GM12875 (cell line): Measurements from ENCODE around the gene HS3ST4.

Experiments used
- H3K4me3 ChIP-seq: one replicate; pipeline ENCODE4 v1.5.1; 2011; ENCODE audit warnings: low read depth, low read length, control low read depth
- CTCF ChIP-seq: IDR thresholded peaks from 2 replicates; pipeline ENCODE4 v1.5.1; 2011; ENCODE audit warnings: low read depth, mild to moderate bottlenecking, control low read depth, inconsistent platforms, low read length, moderate library complexity, borderline replicate concordance; ENCODE audit not compliant: insufficient read depth

Gene HS3ST4

DNA sequence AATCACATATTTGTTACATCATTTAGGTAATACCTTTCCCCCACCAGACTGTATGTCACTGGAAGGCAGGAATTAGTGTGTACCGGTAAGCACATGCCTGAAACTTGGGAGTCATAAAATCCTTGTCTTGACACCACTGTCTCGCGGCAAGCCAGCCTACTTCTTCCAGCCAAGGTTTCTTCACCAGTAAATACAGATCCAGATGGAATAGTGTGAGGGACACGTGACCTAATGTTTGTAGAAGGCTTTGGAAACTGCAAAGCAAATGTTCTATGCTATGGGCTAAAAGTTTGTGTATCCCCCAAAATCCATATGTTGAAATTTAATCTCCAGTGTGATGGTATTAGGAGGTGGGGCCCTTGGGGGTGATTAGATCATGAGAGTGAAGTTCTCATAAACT is 126.1 kb downstream of the HS3ST4 start:
- TF ChIP-seq CTCF = no peak
- H3K4me3 ChIP-seq = no peak overlapping the region

GRCh38 chr16:25823891-25824290 is 132.1 kb downstream of the HS3ST4 start:
- TF ChIP-seq CTCF = no peak

DNA sequence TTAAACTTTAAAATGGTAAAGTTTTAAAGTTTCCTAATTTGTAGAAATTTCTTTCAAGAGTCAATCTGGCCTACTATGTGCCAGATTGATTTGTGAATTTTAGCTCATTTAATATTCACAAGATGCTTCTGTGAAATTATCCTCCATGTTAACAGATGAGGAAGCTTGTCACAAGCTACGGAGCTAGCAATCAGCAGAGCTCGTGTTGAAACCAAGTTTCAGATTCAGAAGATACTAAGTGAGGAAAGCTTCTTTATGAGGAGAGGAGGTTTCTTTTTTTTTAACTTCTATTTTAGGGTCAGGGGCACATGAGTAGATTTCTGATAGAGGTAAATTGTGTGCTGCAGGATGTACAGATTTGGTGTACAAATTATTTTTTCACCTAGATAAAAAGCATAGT is 135.9 kb downstream of the HS3ST4 start:
- no peak overlapping the region for H3K4me3 ChIP-seq
- TF ChIP-seq CTCF = no peak

More at GRCh38 chr16:25823891-25824290, 132.1 kb downstream of the HS3ST4 start:
- H3K4me3 ChIP-seq = no peak overlapping the region

DNA sequence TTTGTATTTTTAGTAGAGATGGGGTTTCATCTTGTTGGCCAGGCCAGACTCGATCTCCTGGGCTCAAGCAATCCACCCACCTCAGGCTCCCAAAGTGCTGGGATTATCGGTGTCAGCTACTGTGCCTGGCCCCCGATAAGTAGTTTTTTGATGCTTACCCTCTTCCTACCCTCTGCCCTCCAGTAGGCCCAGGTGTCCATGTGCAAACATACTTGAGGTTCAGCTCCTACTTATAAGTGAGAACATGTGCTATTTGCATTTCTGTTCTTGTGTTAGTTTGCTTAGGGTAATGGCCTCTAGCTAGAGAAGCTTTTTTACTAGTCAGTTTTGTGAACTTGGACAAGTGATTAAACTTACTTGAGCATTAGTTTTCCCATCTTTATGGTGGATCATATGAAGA is 136.8 kb downstream of the HS3ST4 start:
- H3K4me3 ChIP-seq = no peak overlapping the region
- TF ChIP-seq CTCF = no peak

DNA sequence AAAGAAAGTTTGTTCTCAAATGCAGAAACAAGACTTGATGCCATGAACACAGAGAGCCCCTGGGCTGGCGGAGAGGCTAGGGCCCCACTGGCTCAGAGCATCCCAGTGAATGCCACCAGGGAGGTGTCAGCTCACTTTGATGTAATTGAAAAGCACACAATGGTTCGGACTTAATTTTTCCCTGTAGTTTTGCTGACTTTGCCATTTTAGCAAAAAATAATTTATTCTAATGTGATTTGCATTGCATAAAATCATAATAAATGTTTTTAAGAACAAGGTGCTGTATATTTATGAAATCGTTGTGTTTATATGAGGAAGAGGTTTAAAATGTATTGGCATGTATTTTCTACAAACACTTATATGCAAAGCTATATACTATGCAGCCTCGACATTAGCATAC is 140.5 kb downstream of the HS3ST4 start:
- no peak for TF ChIP-seq CTCF
- H3K4me3 ChIP-seq = no peak overlapping the region

- no peak overlapping the region for H3K4me3 ChIP-seq
- no peak for TF ChIP-seq CTCF
Measured at GRCh38 chr16:25834101-25834500, 142.3 kb downstream of the HS3ST4 start.

- TF ChIP-seq CTCF = no peak
- H3K4me3 ChIP-seq = no peak overlapping the region
Measured at GRCh38 chr16:25835126-25835525, 143.4 kb downstream of the HS3ST4 start.
